Left renal pelvis (tissue), 4 donors: ENCODE measurements around the gene SH3PXD2B. TPM values are rescaled to one million over a fixed set of nuclear protein-coding genes. Genes with fewer than 3 reads are reported as not detected.
"Not testable (repeated sequence)": the region's sequence is repeated elsewhere in the genome, so short reads cannot be mapped to it uniquely, and the experiment has no call there.

Source experiments
- DNase-seq, 4 donors: peaks; one replicate each; pipeline ENCODE4 v3.0.0-alpha.2; 2013; ENCODE audit warnings: low read depth in 4 of 4, low spot score in 3 of 4
- polyA plus RNA-seq, 4 donors: library from polyadenylated mRNA; unstranded; fragments of 120-200 nt; gene quantifications; one replicate each; pipeline ENCODE4 v1.2.1, GENCODE V29; 2013; ENCODE audit not compliant: insufficient read length in 4 of 4

The SH3PXD2B gene
- polyA plus RNA-seq, 4 donors = 28.2 to 63.9 (median 35.1) TPM

DNA sequence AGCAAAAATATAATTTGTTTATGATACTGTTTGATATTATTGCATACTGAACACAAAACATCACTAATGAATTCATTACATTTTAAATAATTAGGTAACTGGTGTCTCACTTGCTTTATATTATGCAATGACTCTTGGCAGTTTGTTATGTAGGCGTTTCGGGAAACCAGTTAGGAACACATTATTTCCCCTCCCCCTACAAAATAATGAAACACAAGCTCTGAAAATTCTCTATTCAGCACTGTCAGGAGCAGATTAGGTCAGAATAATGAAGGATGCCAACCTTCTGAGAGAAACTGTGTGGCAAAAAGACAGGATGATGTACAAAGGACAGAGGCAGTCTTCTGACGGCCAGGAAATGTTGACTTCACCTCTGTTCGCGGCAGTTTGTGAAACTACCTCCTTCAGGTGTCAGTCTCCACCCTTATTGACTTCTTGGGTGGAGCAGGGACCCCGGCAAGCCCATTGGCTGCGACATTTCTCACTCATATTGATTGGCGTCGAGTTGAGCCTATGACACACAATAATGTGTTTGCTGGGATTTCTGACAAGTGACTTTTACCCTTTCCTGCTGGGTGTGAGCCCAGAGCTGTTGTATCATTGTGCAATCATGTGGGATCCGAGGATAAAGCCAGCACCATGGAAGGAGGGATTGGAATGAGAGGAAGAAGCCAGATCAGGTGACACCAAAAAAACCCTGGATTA lies 33.9 kb downstream of the SH3PXD2B start:
- DNase-seq = no peak

DNA sequence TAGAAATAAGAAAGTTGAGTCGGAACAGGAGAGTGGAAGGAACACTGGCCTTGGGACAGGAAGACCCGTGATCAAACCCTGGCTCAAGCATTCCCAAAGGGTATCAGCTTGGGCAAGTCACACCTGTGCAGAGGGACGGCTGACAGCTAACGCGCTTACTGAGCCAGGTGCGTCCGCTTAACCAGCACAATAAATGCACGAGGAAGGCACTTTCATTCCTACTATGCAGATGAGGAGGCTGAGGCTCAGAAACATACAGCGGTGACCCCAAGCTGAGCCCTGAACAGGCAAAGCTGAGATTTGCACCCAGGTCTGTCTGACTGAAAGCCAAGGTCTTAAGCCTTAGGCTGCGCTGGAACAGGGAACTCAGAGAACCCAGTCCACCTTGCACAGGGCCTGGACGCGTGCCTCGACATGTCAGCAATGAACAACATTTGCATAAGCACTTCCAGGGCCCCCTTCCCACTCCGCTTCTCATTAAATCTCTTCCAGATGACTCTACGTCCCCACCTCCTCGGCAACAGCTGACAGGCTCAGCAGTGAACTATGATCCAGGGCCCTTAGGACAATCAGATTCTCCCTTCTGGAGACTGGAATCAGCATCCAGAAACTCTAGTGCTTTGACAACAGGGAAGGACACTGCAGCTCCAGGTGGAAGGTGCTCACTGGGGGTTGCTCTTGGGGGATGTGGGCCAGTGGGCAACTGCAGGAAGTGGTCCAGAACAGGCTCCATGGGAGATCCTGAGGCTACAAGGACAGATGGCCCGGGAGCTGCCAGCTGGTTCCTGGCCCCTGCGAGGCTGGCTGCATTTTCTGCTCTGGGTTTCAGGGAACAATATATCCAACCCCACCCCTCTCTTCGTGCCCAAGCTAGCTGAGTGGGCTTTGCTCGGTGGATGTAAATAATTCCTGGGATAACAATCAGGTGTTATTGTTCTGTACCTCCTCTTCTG lies 35.2 kb downstream of the SH3PXD2B start:
- DNase-seq = no peak

DNA sequence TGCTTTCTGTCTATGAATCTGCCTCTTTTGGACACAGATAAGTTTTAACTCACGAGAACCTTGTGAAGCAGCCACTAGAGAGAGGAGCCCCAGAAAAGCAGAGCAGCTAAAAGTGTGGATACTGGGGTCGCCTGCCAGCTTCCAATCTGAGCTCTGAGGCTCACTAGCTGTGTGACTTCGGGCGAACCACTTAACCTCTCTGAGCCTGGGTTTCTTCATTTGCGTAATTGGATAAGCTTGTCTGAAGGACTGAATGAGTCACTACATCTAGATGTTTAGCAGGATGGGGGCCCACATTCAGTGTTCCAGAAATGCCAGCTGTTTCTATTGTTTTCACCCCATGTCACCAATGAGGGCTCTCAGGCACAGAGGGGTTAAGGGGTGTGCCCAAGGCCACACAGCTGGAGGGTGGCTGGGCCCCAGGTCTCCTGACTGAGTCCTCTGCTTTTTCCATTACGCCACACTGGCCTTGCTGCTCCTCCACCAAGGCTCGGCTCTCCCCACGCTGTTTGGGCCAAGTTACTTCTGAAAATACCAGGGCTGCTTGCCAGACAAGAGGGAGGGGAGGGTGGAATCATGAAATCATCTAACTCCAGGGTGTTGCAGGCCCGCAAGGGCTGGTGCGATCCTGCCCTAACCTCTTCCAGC lies 36.2 kb downstream of the SH3PXD2B start:
- peak; percentile 44 to 56 (median 50) for DNase-seq

DNA sequence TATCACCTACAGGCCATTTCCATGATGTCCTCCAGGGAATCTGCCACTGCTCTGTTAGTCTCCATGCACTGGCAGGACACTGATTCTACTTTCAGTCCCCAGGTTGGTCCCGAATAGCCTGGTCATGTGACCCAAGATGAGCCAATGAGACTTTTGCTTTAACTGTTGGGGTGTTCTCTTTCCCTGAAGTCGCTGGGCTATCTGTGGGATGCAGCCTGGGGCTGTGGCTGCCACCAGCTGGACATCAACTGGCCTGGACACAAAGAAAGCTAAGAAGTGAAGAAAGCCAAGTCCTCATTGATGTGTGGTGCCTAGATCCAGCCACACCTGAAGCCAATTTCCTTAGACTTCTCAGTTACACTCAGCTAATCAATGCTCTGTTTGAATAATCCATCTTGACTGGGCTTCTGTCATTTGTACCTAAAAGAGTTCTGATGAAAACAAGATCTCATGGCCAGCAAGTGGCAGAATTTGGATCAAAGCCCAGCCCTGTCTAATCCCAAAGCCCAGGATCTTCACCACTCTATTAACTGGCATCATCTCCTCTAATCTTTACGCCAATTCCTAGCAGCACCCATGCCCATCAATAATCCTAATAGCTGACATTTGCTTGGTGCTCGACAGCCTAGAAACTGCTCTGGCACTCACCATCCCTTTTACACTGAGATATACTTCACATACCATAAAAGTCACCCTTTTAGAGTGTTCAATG lies 37.0 kb downstream of the SH3PXD2B start:
- DNase-seq = no peak

DNA sequence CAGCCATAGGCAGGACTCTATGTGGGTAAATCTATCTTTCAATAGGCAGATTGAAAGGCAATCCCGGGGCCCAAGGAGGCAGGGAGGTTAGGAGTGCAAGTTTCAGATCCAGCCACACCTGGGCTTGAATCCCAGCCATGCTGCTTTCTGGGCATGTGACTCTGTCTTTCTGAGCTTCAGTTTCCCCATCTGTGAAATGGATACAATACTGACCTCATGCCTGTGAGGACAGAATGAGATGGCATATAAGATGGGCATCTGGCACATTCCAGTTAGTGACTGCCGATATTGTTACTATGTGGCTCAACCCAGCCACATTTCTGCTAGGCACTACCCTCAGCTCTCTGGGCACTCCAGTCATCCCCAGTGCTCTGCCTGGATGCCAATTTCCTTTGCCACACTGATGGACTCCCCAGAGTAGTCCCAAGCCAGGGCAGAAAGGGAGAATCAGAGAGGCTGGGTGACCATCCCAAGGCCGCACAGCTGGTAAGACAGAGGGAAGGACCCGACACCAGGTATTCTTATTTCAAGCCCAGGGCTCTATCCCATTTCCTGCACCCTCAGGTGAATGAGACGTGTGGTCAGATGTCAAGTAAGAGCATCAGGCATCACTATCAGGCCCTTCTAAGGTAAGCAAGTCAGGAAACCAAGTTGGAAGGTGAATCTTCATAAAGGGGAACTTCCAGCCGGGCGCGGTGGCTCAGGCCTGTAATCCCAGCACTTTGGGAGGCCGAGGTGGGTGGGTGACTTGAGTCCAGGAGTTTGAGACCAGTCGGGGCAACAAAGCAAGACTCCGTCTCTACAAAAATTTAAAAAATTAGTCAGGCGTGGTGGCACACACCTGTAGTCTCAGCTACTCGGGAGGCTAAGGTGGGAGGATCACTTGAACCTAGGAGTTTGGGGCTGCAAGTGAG lies 38.7 kb downstream of the SH3PXD2B start:
- no peak for DNase-seq

DNA sequence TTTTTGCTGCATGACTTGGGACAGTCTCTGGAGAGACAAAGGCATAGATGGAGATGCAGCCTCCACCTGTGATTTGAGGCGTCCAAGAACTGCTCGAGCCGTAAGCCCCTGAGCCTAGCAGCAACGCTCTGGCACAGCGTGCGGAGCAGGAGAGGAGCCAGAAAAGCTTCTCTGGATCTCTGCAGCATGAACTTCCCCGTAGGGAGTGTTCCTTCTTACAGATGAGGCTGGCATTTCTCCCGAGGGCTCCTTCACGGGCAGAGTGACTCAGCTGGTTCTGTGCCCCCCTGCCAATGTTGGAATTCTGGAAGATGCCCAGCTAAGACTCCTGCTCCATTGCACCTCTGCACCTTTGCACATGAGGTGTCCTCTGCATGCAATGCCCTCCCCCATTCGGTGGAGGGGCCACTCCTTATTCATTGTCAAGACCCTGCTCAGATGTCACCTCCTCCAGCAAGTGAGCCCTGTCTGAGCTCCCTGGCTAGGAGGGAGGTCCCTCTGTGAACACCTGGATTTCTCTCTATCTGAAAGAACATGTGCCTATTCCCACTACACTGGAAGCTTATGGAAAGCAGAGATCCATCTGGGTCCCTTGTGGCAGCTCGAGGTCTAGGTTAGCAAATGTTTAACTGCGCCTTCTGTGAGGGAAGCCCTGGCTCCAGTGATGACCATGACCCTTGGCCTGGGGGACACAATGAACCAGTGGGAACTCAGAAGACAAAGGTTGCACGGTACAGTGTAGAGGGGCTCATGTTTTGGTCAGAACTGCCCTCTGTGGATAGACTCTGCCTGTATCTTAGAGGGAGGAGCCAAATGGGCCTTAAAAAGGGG lies 39.6 kb downstream of the SH3PXD2B start:
- DNase-seq = no peak

DNA sequence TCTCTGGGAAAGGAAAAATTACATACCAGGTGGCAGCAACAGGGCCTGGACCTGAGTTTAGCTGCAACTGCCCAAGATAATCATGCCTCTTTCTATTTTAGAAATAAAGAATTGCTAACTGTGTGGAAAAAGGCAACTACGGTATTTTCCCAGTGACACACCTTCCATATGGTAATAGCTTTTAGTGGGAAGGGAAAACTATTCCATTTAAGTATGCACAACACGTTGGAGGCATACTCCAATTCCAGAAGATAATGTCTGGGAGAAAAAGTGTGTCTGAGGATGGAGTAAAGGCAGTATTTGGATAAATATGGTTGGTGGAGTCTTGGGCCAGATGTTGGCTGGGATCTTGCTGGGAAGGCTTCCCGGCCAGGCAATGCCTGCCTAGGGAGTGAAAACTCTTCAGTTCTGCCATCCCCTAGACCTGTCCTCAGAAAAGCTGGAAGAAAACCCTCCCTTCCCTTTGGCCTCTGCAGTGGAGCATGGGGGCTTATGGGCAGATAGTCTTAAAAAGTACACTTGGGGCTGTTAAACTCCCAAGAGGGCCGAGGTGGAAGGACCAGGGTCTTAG lies 40.6 kb downstream of the SH3PXD2B start:
- no peak for DNase-seq

DNA sequence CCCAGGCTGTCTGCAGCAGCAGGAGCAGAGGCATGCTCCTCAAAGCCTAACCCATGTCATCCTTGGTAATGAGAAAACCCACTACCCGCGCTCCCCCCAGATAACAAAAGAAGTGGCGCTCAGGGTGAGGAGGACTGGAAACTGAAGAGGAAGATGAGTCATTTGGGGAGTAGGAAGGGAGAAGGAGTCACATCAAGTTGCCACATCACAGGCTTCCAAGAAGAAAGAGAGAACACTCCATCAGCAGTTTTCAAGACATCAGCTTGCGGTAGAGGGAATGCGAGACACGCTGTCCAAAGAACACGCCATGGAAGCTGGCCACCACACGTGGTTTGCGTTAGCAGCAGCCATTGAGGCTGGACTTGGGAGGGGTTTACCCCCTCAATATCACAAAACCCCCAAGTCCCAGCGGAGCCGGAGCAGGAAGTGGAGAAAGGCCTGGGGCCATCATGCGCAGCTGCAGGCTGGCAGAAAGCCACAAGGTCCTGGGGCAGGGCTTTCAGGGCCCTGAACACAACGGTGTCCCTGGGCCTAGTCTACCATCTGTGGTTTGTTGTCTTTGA lies 41.5 kb downstream of the SH3PXD2B start:
- DNase-seq = no peak

DNA sequence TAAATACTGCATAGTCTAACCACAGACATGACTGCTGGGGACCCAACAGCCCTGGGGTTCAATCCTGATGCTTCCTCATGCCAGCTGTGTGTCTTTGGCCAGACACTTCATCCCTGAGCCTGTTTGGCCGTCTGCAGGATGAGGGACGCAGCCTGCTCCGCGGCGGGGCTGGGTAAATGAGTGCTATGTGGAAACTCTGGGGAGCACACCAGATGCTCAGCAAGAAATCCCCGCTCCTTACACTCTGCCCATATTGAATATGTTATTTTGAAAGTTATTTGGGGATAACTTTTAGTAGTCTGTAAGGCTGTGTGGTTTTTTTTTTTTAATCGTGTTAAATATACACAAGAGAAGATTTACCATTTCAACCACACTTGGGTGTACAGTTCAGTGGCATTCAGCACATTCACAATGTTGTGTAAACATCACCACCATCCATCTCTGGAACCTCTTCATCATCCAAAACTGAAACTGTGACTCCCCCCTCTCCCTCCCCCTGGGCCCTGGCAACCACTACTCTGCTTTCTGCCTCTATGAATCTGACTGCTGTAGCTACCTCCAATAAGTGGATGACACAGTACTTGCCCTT lies 42.7 kb downstream of the SH3PXD2B start:
- DNase-seq = no peak

DNA sequence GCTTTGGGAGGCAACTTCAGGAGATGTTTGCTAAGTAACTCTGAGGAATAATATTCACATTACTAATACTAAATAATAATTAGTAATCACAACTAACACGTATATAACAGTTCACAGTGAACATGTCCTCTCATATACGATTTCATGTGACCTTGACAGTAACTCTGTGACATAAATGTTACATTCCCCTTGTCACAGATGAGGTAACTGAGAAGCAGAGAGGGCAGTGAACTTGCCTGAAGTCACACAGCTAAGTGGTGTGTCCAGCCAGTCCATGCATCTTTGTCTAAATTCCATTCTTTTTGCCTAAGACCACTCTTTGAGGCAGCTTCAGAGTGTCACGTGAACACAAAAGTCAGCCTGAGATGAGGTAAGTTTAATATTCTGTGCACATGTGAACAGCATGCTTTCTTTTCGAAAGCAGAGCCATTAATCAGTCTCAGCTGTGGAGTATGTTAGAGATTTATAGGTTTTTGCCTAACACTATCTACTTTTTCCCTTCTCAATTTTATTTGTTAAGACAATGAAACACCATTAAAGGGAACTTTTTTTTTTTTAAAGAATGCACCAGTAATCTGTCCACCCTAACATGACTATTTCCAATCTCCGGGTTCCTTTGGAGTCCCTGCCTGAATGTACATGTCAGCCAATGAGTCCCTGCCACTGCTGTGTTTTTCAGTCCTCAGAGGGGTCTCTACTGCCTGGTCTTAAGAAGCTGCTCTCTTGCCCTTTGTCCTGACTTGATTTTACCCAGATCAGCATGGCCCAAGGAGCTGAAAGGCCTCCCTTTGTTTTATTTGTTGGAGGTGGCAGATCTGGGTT lies 43.5 kb downstream of the SH3PXD2B start:
- DNase-seq = no peak

DNA sequence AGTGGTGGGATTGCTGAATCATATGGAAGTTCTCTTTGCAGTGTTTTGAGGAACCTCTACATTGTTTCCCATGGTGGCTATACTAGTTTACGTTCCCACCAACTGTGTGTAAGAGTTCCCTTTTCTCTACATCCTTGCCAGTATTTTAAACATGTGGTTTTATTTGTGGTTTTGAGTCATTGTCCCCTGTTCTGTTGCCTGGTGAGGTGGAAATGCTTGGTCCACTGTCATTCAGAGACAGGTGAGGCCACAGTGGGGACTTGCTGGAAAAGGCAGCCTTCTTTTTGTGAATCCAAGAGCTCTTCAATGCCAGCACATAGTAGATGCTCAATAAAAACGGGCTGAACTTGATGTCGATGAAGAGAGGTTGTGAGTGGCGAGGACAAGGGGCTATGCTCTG lies 44.2 kb downstream of the SH3PXD2B start:
- no peak for DNase-seq

DNA sequence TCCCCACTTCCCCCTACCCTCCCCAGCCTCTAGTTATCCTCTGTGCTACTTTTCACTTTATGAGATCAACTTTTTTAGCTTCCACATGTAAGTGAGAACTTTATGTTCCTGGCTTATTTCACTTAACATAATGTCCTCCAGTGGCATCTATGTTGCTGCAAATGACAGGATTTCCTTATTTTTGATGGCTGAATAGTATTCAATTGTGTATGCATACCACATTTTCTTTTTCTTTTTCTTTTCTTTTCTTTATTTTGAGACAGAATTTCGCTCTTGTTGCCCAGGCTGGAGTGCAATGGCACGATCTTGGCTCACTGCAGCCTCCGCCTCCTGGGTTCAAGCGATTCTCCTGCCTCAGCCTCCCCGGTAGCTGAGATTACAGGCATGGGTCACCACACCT lies 44.8 kb downstream of the SH3PXD2B start:
- not testable (repeated sequence) for DNase-seq

DNA sequence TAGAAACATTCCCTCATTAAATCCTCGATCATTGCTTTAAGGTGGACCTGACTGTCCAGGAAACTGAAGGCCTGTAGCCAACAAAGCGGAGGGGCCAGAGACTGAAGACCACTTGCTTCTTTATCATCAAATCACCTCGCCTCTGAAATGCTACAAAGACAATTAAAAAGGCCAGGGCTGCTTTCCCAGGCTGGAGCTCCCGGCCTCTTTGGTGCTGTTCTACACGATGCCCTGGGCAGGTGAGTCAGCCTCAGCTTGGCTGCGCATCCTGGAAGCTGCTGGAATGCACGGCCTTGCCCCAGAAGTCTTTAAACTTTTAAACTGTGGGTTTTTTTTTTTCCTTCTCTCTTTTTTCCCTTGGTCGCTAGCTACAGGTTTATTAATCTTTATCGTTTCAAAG lies 46.5 kb downstream of the SH3PXD2B start:
- no peak for DNase-seq

DNA sequence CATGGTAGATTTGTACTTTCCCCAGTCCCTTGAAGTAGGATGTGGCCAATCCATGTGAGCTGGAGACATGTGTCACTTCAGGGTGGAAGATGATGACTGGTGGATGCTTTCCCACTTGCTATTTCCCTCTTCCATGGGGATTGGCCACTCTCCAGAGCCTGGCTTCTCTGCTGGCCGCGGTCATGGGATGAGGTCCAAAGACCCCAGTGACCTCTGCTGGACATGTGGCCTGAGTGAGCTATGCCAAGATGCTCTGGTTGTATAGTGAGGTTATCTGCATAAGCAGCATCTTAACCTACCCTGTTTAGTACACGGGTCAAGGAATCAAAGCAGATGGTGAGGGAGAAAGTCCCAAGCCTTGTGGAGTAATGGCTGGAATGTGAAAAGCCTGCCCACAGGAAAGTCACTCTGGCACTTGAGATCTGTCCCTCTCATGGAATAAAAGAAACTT lies 47.1 kb downstream of the SH3PXD2B start:
- DNase-seq = no peak

DNA sequence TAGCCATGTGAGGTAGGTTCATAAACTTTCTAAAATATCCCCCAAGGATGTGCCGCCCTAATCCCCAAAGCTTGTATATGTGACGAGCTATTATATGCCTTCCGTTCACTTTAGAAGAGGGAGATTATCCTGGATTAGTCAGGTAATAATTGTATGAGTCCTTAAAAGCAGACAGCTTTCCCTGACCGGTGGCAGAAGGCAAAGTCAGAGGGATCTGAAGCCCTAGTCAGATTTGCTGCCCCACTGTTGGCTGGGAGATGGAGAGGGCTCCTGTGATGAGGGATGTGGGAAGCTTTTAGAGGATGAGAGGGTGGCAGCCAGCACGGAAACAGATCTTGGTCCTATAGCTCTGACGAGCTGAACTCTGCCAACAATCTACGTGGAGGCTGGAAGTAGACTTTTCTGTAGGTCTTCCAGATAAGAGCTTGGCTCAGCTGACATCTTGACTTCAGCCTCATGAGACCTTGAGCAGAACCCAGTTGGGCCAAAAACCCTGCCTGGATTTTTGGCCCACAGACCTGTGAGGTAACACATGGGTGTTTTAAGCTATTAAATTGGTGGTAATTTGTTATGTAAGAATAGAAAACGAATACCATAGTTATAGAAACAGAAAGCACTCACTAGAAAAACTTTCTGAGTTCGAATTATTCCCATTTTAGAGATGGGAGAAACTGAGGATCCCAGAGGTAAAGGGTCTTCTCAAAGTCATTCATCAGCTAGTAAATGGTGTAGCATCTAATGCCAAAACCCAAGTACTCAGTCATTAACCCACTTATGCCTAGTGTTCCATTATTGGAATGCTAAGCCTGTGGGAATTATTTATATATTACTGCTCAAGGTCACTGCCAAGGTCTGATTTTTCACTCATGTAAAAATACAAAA lies 48.9 kb downstream of the SH3PXD2B start:
- no peak for DNase-seq

DNA sequence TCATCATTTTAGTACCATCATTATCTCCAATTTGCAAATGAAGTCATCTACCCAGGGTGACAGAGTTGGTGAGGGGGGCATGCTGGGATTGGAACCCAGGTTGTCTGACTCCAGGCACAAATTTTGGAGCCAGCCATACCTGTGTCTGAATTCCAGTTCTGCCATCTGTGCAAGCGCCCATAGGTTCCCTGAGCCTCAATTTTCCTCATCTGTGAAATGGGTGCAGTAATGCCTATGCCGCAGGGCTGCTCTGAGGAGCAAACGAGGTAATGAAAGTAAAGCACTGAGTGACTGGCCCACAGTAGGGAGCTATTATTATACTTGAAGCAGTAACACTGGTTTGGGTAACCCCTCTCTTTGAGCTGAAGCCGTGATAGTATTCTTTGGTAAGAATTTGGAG lies 49.6 kb downstream of the SH3PXD2B start:
- DNase-seq = no peak
